NCI-H1436 treated with DMSO at 0.1 percent for 48 hours (cell line): Measurements from ENCODE around the gene WAS.
"Not testable (repeated sequence)": the region's sequence is repeated elsewhere in the genome, so short reads cannot be mapped to it uniquely, and the experiment has no call there.

Experiments
- DNase-seq: peaks from one replicate; lab custom pipeline; 2025; lab: John Stamatoyannopoulos, UW

Gene WAS

GRCh38 chrX:48685416-48685815, 1.8 kb downstream of the WAS start:
- DNase-seq: no peak

GRCh38 chrX:48688531-48689150, 5.0 kb downstream of the WAS start:
- DNase-seq: no peak

GRCh38 chrX:48689208-48689920, 5.8 kb downstream of the WAS start:
- no peak for DNase-seq

GRCh38 chrX:48691746-48692145, 8.1 kb downstream of the WAS start:
- not testable (repeated sequence) for DNase-seq

GRCh38 chrX:48694776-48695533, 11.4 kb downstream of the WAS start:
- no peak for DNase-seq

GRCh38 chrX:48695534-48695896, 11.9 kb downstream of the WAS start:
- DNase-seq: no peak

GRCh38 chrX:48695925-48696300, 12.3 kb downstream of the WAS start:
- DNase-seq: no peak

- DNase-seq: peak; percentile 12
These were observed 12.8 kb downstream of the WAS start, which contains the start of gene SUV39H1 for GRCh38 chrX:48696301-48696908. Gene SUV39H1 (plus strand): TSS chrX:48696734. CDS start chrX:48696785, 51 bp downstream.

GRCh38 chrX:48696909-48697727, 13.5 kb downstream of the WAS start:
- no peak for DNase-seq

GRCh38 chrX:48698306-48698705, 14.7 kb downstream of the WAS start:
- no peak for DNase-seq

- DNase-seq: no peak
These were observed 16.6 kb downstream of the WAS start for GRCh38 chrX:48700246-48700645.

- no peak for DNase-seq
These were observed 17.5 kb downstream of the WAS start for GRCh38 chrX:48700951-48701653.

- no peak for DNase-seq
These were observed 18.4 kb downstream of the WAS start for GRCh38 chrX:48702032-48702431.

- DNase-seq: no peak
These were observed 19.1 kb downstream of the WAS start for GRCh38 chrX:48702716-48703115.

- no peak for DNase-seq
These were observed 19.6 kb downstream of the WAS start for GRCh38 chrX:48703228-48703627.

- DNase-seq: no peak
These were observed 20.3 kb downstream of the WAS start for GRCh38 chrX:48703642-48704481.

GRCh38 chrX:48705871-48706270, 22.3 kb downstream of the WAS start:
- DNase-seq: no peak

GRCh38 chrX:48709522-48710112, 26.0 kb downstream of the WAS start:
- DNase-seq: no peak

GRCh38 chrX:48711162-48711928, 27.7 kb downstream of the WAS start:
- no peak for DNase-seq
